Astrocyte (in vitro differentiated cells and primary cell): Measurements from ENCODE around the gene PIP4K2A.

Experiments
- CTCF ChIP-seq: IDR thresholded peaks from 2 replicates; pipeline ENCODE4 v1.5.1; 2011; ENCODE audit warnings: low read depth, mild to moderate bottlenecking, inconsistent platforms, low read length, moderate library complexity; ENCODE audit not compliant: insufficient read depth
- EZH2 ChIP-seq: IDR thresholded peaks from 2 replicates; pipeline ENCODE4 v1.6.1; 2012; ENCODE audit warnings: mild to moderate bottlenecking, low read length, inconsistent platforms; ENCODE audit not compliant: insufficient read depth

- TF ChIP-seq CTCF, result no peak
- no peak for TF ChIP-seq EZH2
These were observed 101.4 kb downstream of the PIP4K2A start for GRCh38 chr10:22613011-22613410.
